ENCODE results near the gene PROX1.

The PROX1 gene

DNA sequence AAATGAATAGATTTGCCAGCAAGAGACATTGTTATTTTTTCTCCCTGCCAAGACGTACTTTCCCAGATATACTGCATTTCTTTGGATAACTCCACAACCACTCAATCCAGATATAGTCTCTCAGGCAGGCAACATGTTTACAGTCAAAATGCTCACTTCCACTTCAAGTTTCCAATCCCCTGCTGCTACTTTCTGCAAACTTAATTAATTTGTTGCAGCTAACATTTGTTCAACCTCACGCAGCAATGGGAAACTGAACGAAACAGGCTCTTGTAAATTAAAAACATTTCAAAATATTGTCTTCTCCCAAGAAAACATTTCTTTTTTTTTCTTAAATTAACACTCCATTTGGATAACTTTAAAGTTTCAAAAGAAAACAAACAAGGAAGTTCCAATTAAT lies 45.7 kb upstream of the PROX1 start:
- TF ChIP-seq CTCF (IDR thresholded peaks at IDR 0.05; ENCODE audit: low read depth, low read length) (no peak), EZH2phosphoT487 (IDR thresholded peaks at IDR 0.05; ENCODE audit: low read depth) (no peak)

GRCh38 chr1:213947200-213947801 lies 40.5 kb upstream of the PROX1 start:
- no peaks in the 10 kb centered on the region for H3K4me1 ChIP-seq (ENCODE audit: low read length)
- H3K4me2 ChIP-seq (ENCODE audit: low read length): no peak overlapping the region
- no peaks in the 10 kb centered on the region for H3K79me2 ChIP-seq (ENCODE audit: low read length)
- H3K9ac ChIP-seq (ENCODE audit: low read length): no peak overlapping the region
- TF ChIP-seq EZH2phosphoT487 (IDR thresholded peaks at IDR 0.05; ENCODE audit: low read depth) (no peak), CTCF (IDR thresholded peaks at IDR 0.05; ENCODE audit: low read depth, low read length) (no peak)
- no peak overlapping the region for H2AFZ ChIP-seq (ENCODE audit: low read depth, low read length)
- H3K27ac ChIP-seq (ENCODE audit: low read length): no peak overlapping the region
- H3K9me3 ChIP-seq (ENCODE audit: insufficient read depth, low read length): no peaks in the 10 kb centered on the region
- H3K4me3 ChIP-seq (ENCODE audit: low read length): no peak overlapping the region
- H3K27me3 ChIP-seq (ENCODE audit: low read depth, low read length): peaks cover 11% of the 10 kb centered on the region; the same call in 1 of the 2 replicates
- no peaks in the 10 kb centered on the region for H3K36me3 ChIP-seq (replicated peaks; ENCODE audit: low read depth, low read length)
- no peaks in the 10 kb centered on the region for H4K20me1 ChIP-seq (ENCODE audit: insufficient read depth, low read length)

More for the DNA sequence above, 45.7 kb upstream of the PROX1 start:
- Histone ChIP-seq H3K27me3 (ENCODE audit: low read depth, low read length) (peaks cover 9% of the 10 kb centered on the region; the same call in 1 of the 2 replicates), H3K4me1 (ENCODE audit: low read length) (no peaks in the 10 kb centered on the region), H3K79me2 (ENCODE audit: low read length) (no peaks in the 10 kb centered on the region), H3K9ac (ENCODE audit: low read length) (no peak overlapping the region), H4K20me1 (ENCODE audit: insufficient read depth, low read length) (no peaks in the 10 kb centered on the region), H3K27ac (ENCODE audit: low read length) (no peak overlapping the region), H2AFZ (ENCODE audit: low read depth, low read length) (no peak overlapping the region), H3K4me3 (ENCODE audit: low read length) (no peak overlapping the region), H3K4me2 (ENCODE audit: low read length) (no peak overlapping the region), H3K9me3 (ENCODE audit: insufficient read depth, low read length) (no peaks in the 10 kb centered on the region), H3K36me3 (replicated peaks; ENCODE audit: low read depth, low read length) (no peaks in the 10 kb centered on the region)

GRCh38 chr1:213951876-213952275 lies 35.9 kb upstream of the PROX1 start:
- no peaks in the 10 kb centered on the region for H3K36me3 ChIP-seq (replicated peaks; ENCODE audit: low read depth, low read length)
- no peak overlapping the region for H3K4me2 ChIP-seq (ENCODE audit: low read length)
- no peaks in the 10 kb centered on the region for H3K4me1 ChIP-seq (ENCODE audit: low read length)
- H3K4me3 ChIP-seq (ENCODE audit: low read length): no peak overlapping the region
- no peak overlapping the region for H3K27ac ChIP-seq (ENCODE audit: low read length)
- no peaks in the 10 kb centered on the region for H4K20me1 ChIP-seq (ENCODE audit: insufficient read depth, low read length)
- H3K9me3 ChIP-seq (ENCODE audit: insufficient read depth, low read length): no peaks in the 10 kb centered on the region
- H3K27me3 ChIP-seq (ENCODE audit: low read depth, low read length): 0 out of 2 replicates have a peak, but pooled peaks cover 3% of the 10 kb centered on the region
- H3K9ac ChIP-seq (ENCODE audit: low read length): no peak overlapping the region
- TF ChIP-seq EZH2phosphoT487 (IDR thresholded peaks at IDR 0.05; ENCODE audit: low read depth) (no peak), CTCF (IDR thresholded peaks at IDR 0.05; ENCODE audit: low read depth, low read length) (no peak)
- H2AFZ ChIP-seq (ENCODE audit: low read depth, low read length): no peak overlapping the region
- H3K79me2 ChIP-seq (ENCODE audit: low read length): no peaks in the 10 kb centered on the region

- Histone ChIP-seq H2AFZ (ENCODE audit: low read depth, low read length) (no peak overlapping the region), H3K9me3 (ENCODE audit: insufficient read depth, low read length) (no peaks in the 10 kb centered on the region), H3K4me3 (ENCODE audit: low read length) (no peak overlapping the region), H3K79me2 (ENCODE audit: low read length) (no peaks in the 10 kb centered on the region), H3K36me3 (replicated peaks; ENCODE audit: low read depth, low read length) (no peaks in the 10 kb centered on the region), H3K27me3 (ENCODE audit: low read depth, low read length) (peaks cover 6% of the 10 kb centered on the region; the same call in 1 of the 2 replicates), H3K9ac (ENCODE audit: low read length) (no peak overlapping the region), H3K4me2 (ENCODE audit: low read length) (no peak overlapping the region), H3K27ac (ENCODE audit: low read length) (no peak overlapping the region), H4K20me1 (ENCODE audit: insufficient read depth, low read length) (no peaks in the 10 kb centered on the region), H3K4me1 (ENCODE audit: low read length) (no peaks in the 10 kb centered on the region)
- TF ChIP-seq CTCF (IDR thresholded peaks at IDR 0.05; ENCODE audit: low read depth, low read length) (no peak), EZH2phosphoT487 (IDR thresholded peaks at IDR 0.05; ENCODE audit: low read depth) (no peak)
Observed at GRCh38 chr1:213953806-213954205, 34.0 kb upstream of the PROX1 start.
